Measurements from ENCODE around the gene DIPK1C.

The DIPK1C gene

GRCh38 chr18:74392323-74392722 is 64.8 kb downstream of the DIPK1C start:
- H3K4me2 ChIP-seq (ENCODE audit: low read depth, low read length, poor library complexity, severe bottlenecking): no peak overlapping the region
- no peaks in the 10 kb centered on the region for H3K79me2 ChIP-seq (ENCODE audit: insufficient read depth, low read length)
- no peak overlapping the region for H3K4me3 ChIP-seq (ENCODE audit: insufficient read depth, low read length, poor library complexity, severe bottlenecking)
- no peaks in the 10 kb centered on the region for H3K9me2 ChIP-seq (replicated peaks; ENCODE audit: insufficient read depth, low read length)
- no peaks in the 10 kb centered on the region for H3K9me3 ChIP-seq (ENCODE audit: insufficient read depth, low read length)
- H3F3A ChIP-seq (ENCODE audit: insufficient read depth): no peaks in the 10 kb centered on the region
- TF ChIP-seq EZH2phosphoT487 (conservative IDR thresholded peaks at IDR 0.05; ENCODE audit: low read length) (no peak), CTCF (IDR thresholded peaks at IDR 0.05; ENCODE audit: insufficient read depth, low read length, poor library complexity, severe bottlenecking) (no peak)
- no peaks in the 10 kb centered on the region for H3K36me3 ChIP-seq (ENCODE audit: low read length)
- no peaks in the 10 kb centered on the region for H4K20me1 ChIP-seq (ENCODE audit: low read depth, low read length)
- H2AFZ ChIP-seq (ENCODE audit: low read depth, low read length, severe bottlenecking): no peak overlapping the region
- H3K9ac ChIP-seq (ENCODE audit: low read length): no peak overlapping the region
- H3K27ac ChIP-seq (ENCODE audit: low read depth, low read length): no peak overlapping the region
- H3K27me3 ChIP-seq (ENCODE audit: low read length): no peaks in the 10 kb centered on the region

- H3K27me3 ChIP-seq (ENCODE audit: low read length): no peaks in the 10 kb centered on the region
- no peak overlapping the region for H3K9ac ChIP-seq (ENCODE audit: low read length)
- no peaks in the 10 kb centered on the region for H4K20me1 ChIP-seq (ENCODE audit: low read depth, low read length)
- no peaks in the 10 kb centered on the region for H3K79me2 ChIP-seq (ENCODE audit: insufficient read depth, low read length)
- TF ChIP-seq CTCF (IDR thresholded peaks at IDR 0.05; ENCODE audit: insufficient read depth, low read length, poor library complexity, severe bottlenecking) (no peak), EZH2phosphoT487 (conservative IDR thresholded peaks at IDR 0.05; ENCODE audit: low read length) (no peak)
- H3K9me3 ChIP-seq (ENCODE audit: insufficient read depth, low read length): no peaks in the 10 kb centered on the region
- no peak overlapping the region for H3K4me3 ChIP-seq (ENCODE audit: insufficient read depth, low read length, poor library complexity, severe bottlenecking)
- no peak overlapping the region for H3K27ac ChIP-seq (ENCODE audit: low read depth, low read length)
- no peak overlapping the region for H3K4me2 ChIP-seq (ENCODE audit: low read depth, low read length, poor library complexity, severe bottlenecking)
- no peaks in the 10 kb centered on the region for H3F3A ChIP-seq (ENCODE audit: insufficient read depth)
- H3K9me2 ChIP-seq (replicated peaks; ENCODE audit: insufficient read depth, low read length): no peaks in the 10 kb centered on the region
- H3K36me3 ChIP-seq (ENCODE audit: low read length): no peaks in the 10 kb centered on the region
- no peak overlapping the region for H2AFZ ChIP-seq (ENCODE audit: low read depth, low read length, severe bottlenecking)
Observed at GRCh38 chr18:74390900-74391299, 66.2 kb downstream of the DIPK1C start.

GRCh38 chr18:74389991-74390390 is 67.1 kb downstream of the DIPK1C start:
- Histone ChIP-seq H3K27ac (ENCODE audit: low read depth, low read length) (no peak overlapping the region), H3K9me2 (replicated peaks; ENCODE audit: insufficient read depth, low read length) (no peaks in the 10 kb centered on the region), H3K4me3 (ENCODE audit: insufficient read depth, low read length, poor library complexity, severe bottlenecking) (no peak overlapping the region), H3K27me3 (ENCODE audit: low read length) (no peaks in the 10 kb centered on the region), H3K79me2 (ENCODE audit: insufficient read depth, low read length) (no peaks in the 10 kb centered on the region), H3F3A (ENCODE audit: insufficient read depth) (no peaks in the 10 kb centered on the region), H3K9ac (ENCODE audit: low read length) (no peak overlapping the region), H4K20me1 (ENCODE audit: low read depth, low read length) (no peaks in the 10 kb centered on the region), H3K9me3 (ENCODE audit: insufficient read depth, low read length) (no peaks in the 10 kb centered on the region), H2AFZ (ENCODE audit: low read depth, low read length, severe bottlenecking) (no peak overlapping the region), H3K4me2 (ENCODE audit: low read depth, low read length, poor library complexity, severe bottlenecking) (no peak overlapping the region), H3K36me3 (ENCODE audit: low read length) (no peaks in the 10 kb centered on the region)
- TF ChIP-seq EZH2phosphoT487 (conservative IDR thresholded peaks at IDR 0.05; ENCODE audit: low read length) (no peak), CTCF (IDR thresholded peaks at IDR 0.05; ENCODE audit: insufficient read depth, low read length, poor library complexity, severe bottlenecking) (no peak)

All from SU-DHL-6 (cell line).